Right ventricle myocardium superior (tissue), 1 donor: ENCODE measurements around the gene DPH1. TPM values are rescaled to one million over a fixed set of nuclear protein-coding genes. Genes with fewer than 3 reads are reported as not detected.
A peak's percentile ranks its signal among the peaks of the same experiment; 100 is the strongest.

Experiments
- ATAC-seq: fragments of 200-7000 bp; cut with Tn5 transposase; one replicate; pipeline ENCODE4 v1.9.1; 2020; ENCODE audit warnings: mild to moderate bottlenecking; ENCODE audit not compliant: poor library complexity
- DNase-seq: peaks from one replicate; pipeline ENCODE4 v3.0.0-alpha.2; 2020
- intact Hi-C: fragments of 100-400 bp; cut with DNase I; formaldehyde crosslinking; loops from one replicate; pipeline ENCODE4 v1.11.2; 2022
- total RNA-seq: library from RNA; stranded (reverse); fragmentation: NEBNext Ultra II Directional; extraction: Animal tissue kit (Norgen Biotek cat#: 25700); gene quantifications from one replicate; pipeline ENCODE4 v1.2.1, GENCODE V29; 2021
- donor health status: DM: no; HTN: yes; CAD: no; lungs with severe emphysema.

Gene DPH1
- total RNA-seq, 1 donor from 2014 or later = 26.8 TPM

GRCh38 chr17:2055292-2056205 is 25.6 kb downstream of the DPH1 start:
- ATAC-seq (peak; percentile 4), DNase-seq (peak; percentile 69)
- intact Hi-C loops = loop anchor here (5.0 kb wide), 1 partner anchor 117 kb away; no protein-coding TSS in a partner anchor

- DNase-seq (peak; percentile 56), ATAC-seq (no peak)
- intact Hi-C loops = loop anchor here (5.0 kb wide), 1 partner anchor 116 kb away; no protein-coding TSS in a partner anchor
These were observed 26.5 kb downstream of the DPH1 start for GRCh38 chr17:2056206-2057174.

GRCh38 chr17:2057175-2057759 is 27.3 kb downstream of the DPH1 start:
- no peak for DNase-seq

GRCh38 chr17:2057760-2058585 is 28.0 kb downstream of the DPH1 start:
- ATAC-seq (no peak), DNase-seq (no peak)
- intact Hi-C loops = loop anchor here (5.0 kb wide), 1 partner anchor 114 kb away; no protein-coding TSS in a partner anchor

More at GRCh38 chr17:2057175-2057759, 27.3 kb downstream of the DPH1 start:
- ATAC-seq = no peak
- intact Hi-C loops = loop anchor here (5.0 kb wide), 1 partner anchor 115 kb away; no protein-coding TSS in a partner anchor

GRCh38 chr17:2058586-2059546 is 28.9 kb downstream of the DPH1 start:
- intact Hi-C loops = loop anchor here (5.0 kb wide), 1 partner anchor 113 kb away; no protein-coding TSS in a partner anchor
- ATAC-seq (peak; percentile 39), DNase-seq (peak; percentile 91)

GRCh38 chr17:2059547-2060384 is 29.8 kb downstream of the DPH1 start:
- no peak for DNase-seq
- ATAC-seq = no peak
- intact Hi-C loops = loop anchor here (5.0 kb wide), 1 partner anchor 113 kb away; no protein-coding TSS in a partner anchor

GRCh38 chr17:2060385-2060658 is 30.4 kb downstream of the DPH1 start:
- intact Hi-C loops = no loop called here
- ATAC-seq (no peak), DNase-seq (no peak)

- peak; percentile 53 for DNase-seq
- intact Hi-C loops = no loop called here
- ATAC-seq = no peak
These were observed 30.9 kb downstream of the DPH1 start for GRCh38 chr17:2060681-2061440.

- DNase-seq (no peak), ATAC-seq (no peak)
- intact Hi-C loops = no loop called here
These were observed 31.5 kb downstream of the DPH1 start for GRCh38 chr17:2061441-2061958.

GRCh38 chr17:2062571-2063183 is 32.7 kb downstream of the DPH1 start:
- intact Hi-C loops = no loop called here
- ATAC-seq (no peak), DNase-seq (peak; percentile 54)

GRCh38 chr17:2063261-2064146 is 33.6 kb downstream of the DPH1 start:
- DNase-seq = peak; percentile 68
- intact Hi-C loops = no loop called here
- peak; percentile 0 for ATAC-seq

- intact Hi-C loops = no loop called here
- DNase-seq = no peak
- no peak for ATAC-seq
These were observed 34.2 kb downstream of the DPH1 start for GRCh38 chr17:2064147-2064489.

- DNase-seq (no peak), ATAC-seq (no peak)
- intact Hi-C loops = no loop called here
These were observed 34.6 kb downstream of the DPH1 start for GRCh38 chr17:2064520-2064971.
